ENCODE measurements around the gene MCC.

The MCC gene

GRCh38 chr5:113127021-113127420, 361.2 kb downstream of the MCC start:
- no peak for DNase-seq (ENCODE audit: extremely low spot score)
- ChIA-PET POLR2A (no interaction called here), CTCF (no interaction called here)
- TF ChIP-seq PKNOX1 (IDR thresholded peaks at IDR 0.05) = no peak
- TF ChIP-seq FOXM1 (IDR thresholded peaks at IDR 0.05; ENCODE audit: borderline replicate concordance) = no peak
- TF ChIP-seq BHLHE40 (IDR thresholded peaks at IDR 0.05; ENCODE audit: borderline replicate concordance) = no peak
- TF ChIP-seq ARNT (IDR thresholded peaks at IDR 0.05) = no peak

- CTCF ChIA-PET = no interaction called here
- no peak for TF ChIP-seq SP1 (IDR thresholded peaks at IDR 0.05)
- TF ChIP-seq FOXK2 (IDR thresholded peaks at IDR 0.05) = no peak
- no peak for TF ChIP-seq ZNF384 (IDR thresholded peaks at IDR 0.05)
- no peak for TF ChIP-seq HDGF (IDR thresholded peaks at IDR 0.05; ENCODE audit: borderline replicate concordance)
- no peak for TF ChIP-seq PKNOX1 (IDR thresholded peaks at IDR 0.05)
- TF ChIP-seq TARDBP (IDR thresholded peaks at IDR 0.05) = no peak
- TF ChIP-seq CTBP1 (IDR thresholded peaks at IDR 0.05; ENCODE audit: borderline replicate concordance) = no peak
- no peak for TF ChIP-seq SUZ12 (IDR thresholded peaks at IDR 0.05)
- TF ChIP-seq FOXM1 (IDR thresholded peaks at IDR 0.05; ENCODE audit: borderline replicate concordance) = no peak
- no peak for TF ChIP-seq ELF4 (IDR thresholded peaks at IDR 0.05)
- no peak for TF ChIP-seq ARNT (IDR thresholded peaks at IDR 0.05)
- DNase-seq (ENCODE audit: extremely low spot score) = no peak
- POLR2A ChIA-PET = no interaction called here
These were observed 362.9 kb downstream of the MCC start for GRCh38 chr5:113125371-113125770.

- no peak for TF ChIP-seq ZNF384 (IDR thresholded peaks at IDR 0.05)
- no peak for TF ChIP-seq NFRKB (IDR thresholded peaks at IDR 0.05)
- no peak for TF ChIP-seq BHLHE40 (IDR thresholded peaks at IDR 0.05; ENCODE audit: borderline replicate concordance)
- no peak for TF ChIP-seq LEF1 (IDR thresholded peaks at IDR 0.05; ENCODE audit: borderline replicate concordance)
- no peak for TF ChIP-seq FOXA1 (IDR thresholded peaks at IDR 0.05)
- no peak for TF ChIP-seq CTBP1 (IDR thresholded peaks at IDR 0.05; ENCODE audit: borderline replicate concordance)
- TF ChIP-seq TARDBP (IDR thresholded peaks at IDR 0.05) = no peak
- no peak for TF ChIP-seq L3MBTL2 (conservative IDR thresholded peaks at IDR 0.05)
- no peak for TF ChIP-seq FOXK2 (IDR thresholded peaks at IDR 0.05)
- TF ChIP-seq PKNOX1 (IDR thresholded peaks at IDR 0.05) = no peak
- CTCF ChIA-PET = interaction anchor here (0.6 kb wide), 1 partner anchor 379 kb away, joined by 3 read pairs; no protein-coding TSS in a partner anchor
- no peak for DNase-seq (ENCODE audit: extremely low spot score)
These were observed 363.3 kb downstream of the MCC start for GRCh38 chr5:113124914-113125313.

GRCh38 chr5:113124265-113124664, 364.0 kb downstream of the MCC start:
- no peak for DNase-seq (ENCODE audit: extremely low spot score)
- TF ChIP-seq ZNF384 (IDR thresholded peaks at IDR 0.05) (no peak), NFRKB (IDR thresholded peaks at IDR 0.05) (no peak), PKNOX1 (IDR thresholded peaks at IDR 0.05) (no peak), CTBP1 (IDR thresholded peaks at IDR 0.05; ENCODE audit: borderline replicate concordance) (no peak), L3MBTL2 (conservative IDR thresholded peaks at IDR 0.05) (no peak), ARNT (IDR thresholded peaks at IDR 0.05) (no peak), BHLHE40 (IDR thresholded peaks at IDR 0.05; ENCODE audit: borderline replicate concordance) (no peak), FOXK2 (IDR thresholded peaks at IDR 0.05) (no peak)
- POLR2A ChIA-PET = no interaction called here
- CTCF ChIA-PET = interaction anchor here (0.6 to 2.0 kb wide), 5 partner anchors 9 to 380 kb away, joined by 3 to 5 read pairs (median 3); no protein-coding TSS in a partner anchor

More at GRCh38 chr5:113124914-113125313, 363.3 kb downstream of the MCC start:
- POLR2A ChIA-PET = no interaction called here

GRCh38 chr5:113123618-113124017, 364.6 kb downstream of the MCC start:
- ChIA-PET CTCF (interaction anchor here (0.6 to 2.0 kb wide), 5 partner anchors 9 to 213 kb away, joined by 3 to 5 read pairs (median 3); no protein-coding TSS in a partner anchor), POLR2A (no interaction called here)

More at GRCh38 chr5:113123618-113124017, 364.6 kb downstream of the MCC start:
- DNase-seq (ENCODE audit: extremely low spot score) = peak; percentile 58
- TF ChIP-seq SP1 (IDR thresholded peaks at IDR 0.05) (no peak), PKNOX1 (IDR thresholded peaks at IDR 0.05) (no peak; the same call in 1 of the 2 replicates), ARNT (IDR thresholded peaks at IDR 0.05) (no peak), ELF4 (IDR thresholded peaks at IDR 0.05) (no peak), BHLHE40 (IDR thresholded peaks at IDR 0.05; ENCODE audit: borderline replicate concordance) (no peak), HDGF (IDR thresholded peaks at IDR 0.05; ENCODE audit: borderline replicate concordance) (no peak), NFRKB (IDR thresholded peaks at IDR 0.05) (no peak), SUZ12 (IDR thresholded peaks at IDR 0.05) (no peak), FOXK2 (IDR thresholded peaks at IDR 0.05) (no peak), TARDBP (IDR thresholded peaks at IDR 0.05) (no peak), FOXA1 (IDR thresholded peaks at IDR 0.05) (no peak), FOXM1 (IDR thresholded peaks at IDR 0.05; ENCODE audit: borderline replicate concordance) (no peak), LEF1 (IDR thresholded peaks at IDR 0.05; ENCODE audit: borderline replicate concordance) (no peak), ZNF384 (IDR thresholded peaks at IDR 0.05) (no peak), CTBP1 (IDR thresholded peaks at IDR 0.05; ENCODE audit: borderline replicate concordance) (no peak), L3MBTL2 (conservative IDR thresholded peaks at IDR 0.05) (no peak)
